ENCODE measurements around the gene PANK4. TPM values are rescaled to one million over a fixed set of nuclear protein-coding genes. Genes with fewer than 3 reads are reported as not detected.

Gene PANK4
- total RNA-seq, 3 donors from 2014 or later, result 16.5 to 32.8 (median 31.3) TPM

DNA sequence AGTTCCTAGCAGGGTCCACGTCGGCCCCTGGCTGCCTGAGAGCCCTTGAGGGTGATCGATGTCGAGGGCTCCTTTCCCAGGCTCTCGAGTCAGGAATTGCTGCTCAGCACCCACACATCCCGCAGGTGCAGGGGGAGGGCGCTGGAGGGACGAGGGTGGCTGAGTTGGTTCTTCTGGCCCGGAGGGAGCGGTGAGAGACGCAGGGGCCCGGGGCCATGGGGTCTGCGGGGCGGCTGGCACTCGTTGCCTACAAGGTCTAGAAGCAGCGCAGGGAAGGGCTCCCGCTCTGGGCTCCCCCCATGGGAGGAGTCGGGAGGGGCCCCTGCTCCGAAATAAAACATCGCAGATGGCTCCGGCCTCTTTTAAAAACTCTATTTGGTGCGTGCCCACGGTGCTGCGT lies 18.2 kb downstream of the PANK4 start:
- intact Hi-C loops (cut with DNase I; ENCODE audit: low total_unique reads), result no loop called here
- H3K27me3 ChIP-seq, result peaks cover 0 to 15% of the 10 kb centered on the region in 2 donors
- H3K27ac ChIP-seq, result no peak overlapping the region
- no peak overlapping the region for H3K4me3 ChIP-seq
- no peak for DNase-seq (ENCODE audit: low spot score in 2 of 2)
- TF ChIP-seq POLR2A (IDR thresholded peaks at IDR 0.05) (no peak), POLR2AphosphoS5 (IDR thresholded peaks at IDR 0.05) (no peak)
- TF ChIP-seq, protein P1, sequence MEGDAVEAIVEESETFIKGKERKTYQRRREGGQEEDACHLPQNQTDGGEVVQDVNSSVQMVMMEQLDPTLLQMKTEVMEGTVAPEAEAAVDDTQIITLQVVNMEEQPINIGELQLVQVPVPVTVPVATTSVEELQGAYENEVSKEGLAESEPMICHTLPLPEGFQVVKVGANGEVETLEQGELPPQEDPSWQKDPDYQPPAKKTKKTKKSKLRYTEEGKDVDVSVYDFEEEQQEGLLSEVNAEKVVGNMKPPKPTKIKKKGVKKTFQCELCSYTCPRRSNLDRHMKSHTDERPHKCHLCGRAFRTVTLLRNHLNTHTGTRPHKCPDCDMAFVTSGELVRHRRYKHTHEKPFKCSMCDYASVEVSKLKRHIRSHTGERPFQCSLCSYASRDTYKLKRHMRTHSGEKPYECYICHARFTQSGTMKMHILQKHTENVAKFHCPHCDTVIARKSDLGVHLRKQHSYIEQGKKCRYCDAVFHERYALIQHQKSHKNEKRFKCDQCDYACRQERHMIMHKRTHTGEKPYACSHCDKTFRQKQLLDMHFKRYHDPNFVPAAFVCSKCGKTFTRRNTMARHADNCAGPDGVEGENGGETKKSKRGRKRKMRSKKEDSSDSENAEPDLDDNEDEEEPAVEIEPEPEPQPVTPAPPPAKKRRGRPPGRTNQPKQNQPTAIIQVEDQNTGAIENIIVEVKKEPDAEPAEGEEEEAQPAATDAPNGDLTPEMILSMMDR (IDR thresholded peaks at IDR 0.05), result no peak
- H3K36me3 ChIP-seq, result peaks cover 4% of the 10 kb centered on the region
- no peaks in the 10 kb centered on the region for H3K9me3 ChIP-seq
- no peaks in the 10 kb centered on the region for H3K4me1 ChIP-seq

DNA sequence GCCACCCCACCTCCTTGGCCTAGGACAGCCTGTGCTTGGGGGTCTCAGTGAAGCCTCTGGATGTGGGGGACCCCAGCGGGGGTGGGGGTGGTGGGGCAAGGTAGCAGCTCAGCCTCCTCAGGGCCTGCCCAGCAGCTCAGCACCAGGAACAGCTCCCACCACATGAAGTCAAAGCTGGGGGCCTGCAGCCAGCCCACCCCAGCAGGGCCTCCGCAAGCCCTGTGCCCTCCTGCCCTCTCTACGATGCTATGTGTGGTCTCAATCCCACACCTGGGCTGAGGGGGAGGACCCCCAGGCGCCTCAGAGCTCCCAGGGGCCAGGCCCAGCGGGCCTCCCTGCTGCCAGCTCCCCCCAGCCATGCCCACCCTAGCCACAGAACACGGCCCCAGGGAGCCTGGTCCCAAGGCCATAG lies 18.6 kb downstream of the PANK4 start:
- intact Hi-C loops (cut with DNase I; ENCODE audit: low total_unique reads), result no loop called here
- Histone ChIP-seq H3K36me3 (peaks cover 2% of the 10 kb centered on the region), H3K9me3 (no peaks in the 10 kb centered on the region), H3K27ac (no peak overlapping the region), H3K27me3 (peaks cover 0 to 18% of the 10 kb centered on the region in 2 donors), H3K4me1 (no peaks in the 10 kb centered on the region), H3K4me3 (no peak overlapping the region)
- DNase-seq (ENCODE audit: low spot score in 2 of 2), result no peak
- no peak for TF ChIP-seq POLR2AphosphoS5 (IDR thresholded peaks at IDR 0.05)
- TF ChIP-seq, protein P1 (IDR thresholded peaks at IDR 0.05), result no peak
- no peak for TF ChIP-seq POLR2A (IDR thresholded peaks at IDR 0.05)

DNA sequence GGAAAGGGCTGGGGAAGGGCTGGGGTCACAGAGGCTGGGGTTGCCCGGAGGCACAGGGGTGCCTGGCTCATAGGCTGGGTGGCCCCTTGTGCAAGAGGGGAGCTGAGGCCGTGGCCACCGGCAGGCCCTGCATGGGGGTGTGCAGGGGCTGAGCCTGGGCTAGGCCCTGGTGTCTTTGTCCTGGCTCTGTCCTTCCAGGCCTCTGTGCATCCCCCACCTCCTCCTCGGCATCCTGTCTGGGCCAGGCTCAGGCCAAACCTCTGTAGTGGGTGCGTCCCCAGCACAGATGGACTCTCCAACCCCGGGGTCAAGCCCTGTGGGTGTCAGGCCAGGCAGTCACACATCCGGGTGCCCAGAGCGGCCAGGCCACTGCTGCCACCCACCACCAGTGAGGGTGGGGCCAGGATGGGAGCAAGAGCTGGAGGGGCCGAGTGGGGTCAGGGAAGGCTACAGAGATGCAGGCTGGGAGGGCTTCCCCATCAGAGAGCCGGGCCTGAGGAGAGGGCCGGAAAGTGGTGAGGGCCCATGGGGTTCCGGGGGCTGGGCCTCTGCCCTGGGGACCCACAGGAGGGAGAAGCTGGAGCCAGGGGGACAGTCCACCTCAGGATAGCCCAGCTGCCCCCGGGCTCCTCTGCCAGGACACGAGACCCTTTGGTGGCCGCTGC lies 19.4 kb downstream of the PANK4 start:
- intact Hi-C loops (cut with DNase I; ENCODE audit: low total_unique reads), result no loop called here
- H3K4me1 ChIP-seq, result no peaks in the 10 kb centered on the region
- no peaks in the 10 kb centered on the region for H3K36me3 ChIP-seq
- peaks cover 0 to 25% of the 10 kb centered on the region in 2 donors for H3K27me3 ChIP-seq
- no peak overlapping the region for H3K27ac ChIP-seq
- no peak overlapping the region for H3K4me3 ChIP-seq
- no peaks in the 10 kb centered on the region for H3K9me3 ChIP-seq
- TF ChIP-seq POLR2A (IDR thresholded peaks at IDR 0.05) (no peak), POLR2AphosphoS5 (IDR thresholded peaks at IDR 0.05) (no peak)
- TF ChIP-seq, protein P1 (IDR thresholded peaks at IDR 0.05), result no peak
- no peak for DNase-seq (ENCODE audit: low spot score in 2 of 2)

GRCh38 chr1:2506007-2506860 lies 20.2 kb downstream of the PANK4 start:
- H3K27ac ChIP-seq, result no peak overlapping the region
- TF ChIP-seq, protein P1 (IDR thresholded peaks at IDR 0.05), result no peak
- no peak for TF ChIP-seq POLR2AphosphoS5 (IDR thresholded peaks at IDR 0.05)
- no peak for TF ChIP-seq POLR2A (IDR thresholded peaks at IDR 0.05)
- no peaks in the 10 kb centered on the region for H3K36me3 ChIP-seq
- intact Hi-C loops (cut with DNase I; ENCODE audit: low total_unique reads), result no loop called here
- no peak for DNase-seq (ENCODE audit: low spot score in 2 of 2)
- no peaks in the 10 kb centered on the region for H3K9me3 ChIP-seq
- H3K4me1 ChIP-seq, result no peaks in the 10 kb centered on the region
- H3K27me3 ChIP-seq, result peaks cover 0 to 32% of the 10 kb centered on the region in 2 donors
- H3K4me3 ChIP-seq, result no peak overlapping the region

DNA sequence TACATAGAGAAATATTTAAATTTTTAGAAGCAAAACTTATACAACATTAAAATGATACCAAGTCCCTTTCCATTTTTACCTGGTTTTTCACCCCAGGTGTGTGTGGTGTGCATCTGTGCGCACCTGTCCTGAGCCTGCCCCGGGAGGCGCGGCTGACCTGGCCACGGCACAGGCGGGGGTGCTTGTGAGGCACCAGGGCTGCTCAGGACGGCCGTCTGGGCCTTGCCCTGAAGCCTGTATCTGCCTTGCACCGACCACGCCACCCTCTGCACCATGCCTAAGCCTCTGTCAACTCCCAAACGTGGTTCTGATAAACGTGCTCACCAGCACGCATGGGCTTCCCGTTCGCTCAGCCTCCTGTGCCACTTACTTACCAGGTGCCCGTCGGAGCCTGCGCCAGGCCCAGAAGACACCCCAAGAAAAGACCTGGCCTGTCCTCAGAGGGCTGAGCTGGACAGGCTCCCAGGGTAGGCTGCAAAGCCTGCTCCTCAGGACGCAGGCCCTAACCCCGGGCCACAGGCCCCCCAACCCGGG lies 20.9 kb downstream of the PANK4 start:
- Histone ChIP-seq H3K4me1 (no peaks in the 10 kb centered on the region), H3K27me3 (peaks cover 0 to 32% of the 10 kb centered on the region in 2 donors), H3K36me3 (no peaks in the 10 kb centered on the region), H3K9me3 (no peaks in the 10 kb centered on the region), H3K27ac (no peak overlapping the region), H3K4me3 (no peak overlapping the region)
- DNase-seq (ENCODE audit: low spot score in 2 of 2), result no peak
- intact Hi-C loops (cut with DNase I; ENCODE audit: low total_unique reads), result no loop called here
- TF ChIP-seq POLR2A (IDR thresholded peaks at IDR 0.05), result no peak
- TF ChIP-seq, protein P1 (IDR thresholded peaks at IDR 0.05), result no peak
- TF ChIP-seq POLR2AphosphoS5 (IDR thresholded peaks at IDR 0.05), result no peak
